Activated CD8-positive, alpha-beta memory T cell treated with anti-CD3 and anti-CD28 coated beads, Interleukin-2, amount 50 U/mL, for 1 hour (primary cell): Measurements from ENCODE around the gene AP4B1.
"Not testable (repeated sequence)": the region's sequence is repeated elsewhere in the genome, so short reads cannot be mapped to it uniquely, and the experiment has no call there.

Source experiments
- DNase-seq: peaks from one replicate; pipeline ENCODE4 v3.0.0-alpha.2; 2020; ENCODE audit errors: extremely low read depth

Gene AP4B1

DNA sequence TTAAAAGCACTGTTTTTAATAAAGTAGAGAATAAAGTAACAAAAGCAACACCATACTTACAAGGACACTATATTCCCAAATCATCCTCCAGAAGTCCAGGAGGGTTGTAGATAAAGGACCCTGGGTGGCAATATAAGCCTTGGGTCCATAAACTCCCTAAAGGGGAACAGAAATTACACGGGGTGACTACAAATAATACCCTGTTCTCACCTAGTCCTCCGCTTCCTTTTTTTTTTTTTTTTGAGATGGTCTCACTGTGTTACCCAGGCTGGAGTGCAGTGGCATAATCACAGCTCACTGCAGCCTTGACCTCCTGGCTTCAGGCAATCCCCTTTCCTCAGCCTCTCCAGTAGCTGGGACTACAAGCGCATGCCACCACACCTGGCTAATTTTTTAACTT lies 46.2 kb downstream of the AP4B1 start:
- no peak for DNase-seq

DNA sequence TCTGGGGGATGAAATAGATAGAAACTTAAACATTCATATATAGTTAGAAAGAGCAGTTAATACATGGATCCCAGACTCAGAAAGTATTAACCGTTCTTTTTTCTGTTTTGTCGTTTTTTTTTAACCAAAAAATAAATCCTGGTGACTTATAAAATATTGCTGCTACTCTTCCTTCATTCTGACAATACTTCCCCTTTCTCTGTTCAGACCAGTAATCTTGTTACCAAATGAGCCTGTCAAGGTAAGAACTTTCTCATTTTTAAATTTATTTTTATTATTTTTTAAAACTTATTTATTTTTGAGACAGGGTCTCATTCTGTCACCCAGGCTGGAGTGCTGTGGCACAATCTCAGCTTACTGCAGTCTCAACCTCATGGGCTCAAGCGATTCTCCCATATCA lies 46.8 kb downstream of the AP4B1 start:
- DNase-seq = no peak

DNA sequence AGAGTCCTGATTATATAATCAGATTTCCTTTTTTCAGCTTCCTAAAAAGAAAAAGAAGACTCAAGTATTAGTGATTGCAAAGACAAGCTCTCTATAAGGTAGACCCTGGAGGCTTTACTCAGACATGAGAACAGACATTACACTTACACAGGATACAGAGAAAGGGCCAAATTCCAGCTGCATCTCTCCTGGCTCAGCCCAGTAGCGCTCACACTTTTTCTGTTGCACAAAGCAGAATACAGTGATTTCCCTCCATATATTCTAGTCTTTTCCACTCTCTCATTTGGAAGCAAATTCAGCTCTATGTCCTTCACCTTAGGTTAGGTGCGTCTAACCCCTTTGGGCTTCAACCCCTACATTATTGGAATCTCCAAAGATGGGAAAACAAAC lies 48.2 kb downstream of the AP4B1 start:
- no peak for DNase-seq

DNA sequence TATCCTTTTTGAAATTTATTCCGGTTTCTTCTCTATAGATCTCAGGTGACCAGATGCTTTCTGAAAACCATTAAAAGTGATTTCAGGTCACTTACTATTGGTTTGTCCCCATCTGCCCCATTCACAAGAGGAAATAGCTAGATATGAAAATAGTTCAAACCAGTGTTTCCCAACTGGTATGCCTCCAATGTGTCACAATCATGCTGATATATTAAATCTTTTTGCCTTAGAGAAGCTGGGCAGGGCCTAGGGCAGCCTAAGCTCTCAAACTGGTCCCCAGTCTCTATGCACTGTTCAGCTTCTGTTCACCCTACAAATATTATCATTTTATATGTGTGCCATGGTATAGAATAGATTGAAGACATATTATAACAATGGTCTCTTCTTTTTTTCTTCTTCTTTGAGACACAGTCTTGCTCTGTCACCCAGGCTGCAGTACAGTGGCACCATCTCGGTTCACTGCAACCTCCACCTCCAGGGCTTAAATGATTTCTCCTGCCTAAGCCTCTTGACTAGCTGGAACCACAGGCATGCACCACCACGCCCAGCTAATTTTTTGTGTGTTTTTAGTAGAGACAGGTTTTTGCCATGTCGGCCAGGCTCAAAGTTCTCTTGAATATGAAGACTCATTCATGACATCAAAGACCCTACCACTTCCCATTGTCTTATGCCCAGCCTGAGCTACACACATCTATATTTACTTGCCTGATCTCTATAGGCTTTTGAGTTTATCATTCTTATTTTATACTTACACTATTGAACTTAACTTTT lies 48.8 kb downstream of the AP4B1 start:
- no peak for DNase-seq

DNA sequence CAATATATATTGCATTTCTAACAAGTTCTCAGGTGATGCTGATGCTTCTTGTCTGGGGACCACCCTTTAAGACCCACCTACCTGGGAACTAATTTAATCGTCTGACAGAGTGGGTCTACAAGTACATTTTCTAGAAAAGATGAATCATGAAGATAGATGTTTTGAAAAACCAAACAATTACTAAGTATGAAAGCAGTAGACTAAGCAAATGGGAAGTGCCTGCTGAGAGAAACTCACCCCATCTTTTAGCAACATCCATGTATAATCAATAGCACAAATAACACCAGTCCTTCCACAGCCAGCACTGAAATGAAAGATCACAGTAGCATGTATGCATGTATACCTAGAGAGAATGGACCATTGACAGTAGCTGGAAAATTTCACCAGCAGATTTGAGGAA lies 50.4 kb downstream of the AP4B1 start:
- no peak for DNase-seq

DNA sequence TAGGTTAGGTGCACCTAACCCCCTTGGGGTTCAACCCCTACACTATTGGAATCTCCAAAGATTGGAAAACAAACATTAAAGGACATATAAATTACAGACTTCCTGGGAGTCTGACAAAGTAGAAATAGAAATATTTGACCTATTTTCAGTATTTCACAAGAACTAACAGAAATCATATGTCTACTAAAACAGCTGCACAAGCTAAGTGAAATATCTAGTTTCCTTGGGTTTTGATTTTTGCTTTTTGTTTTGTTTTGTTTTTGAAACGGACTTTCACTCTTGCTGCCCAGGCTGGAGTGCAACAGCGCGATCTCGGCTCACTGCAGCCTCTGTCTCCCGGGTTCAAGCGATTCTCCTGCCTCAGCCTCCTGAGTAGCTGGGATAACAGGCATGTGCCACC lies 51.9 kb downstream of the AP4B1 start:
- not testable (repeated sequence) for DNase-seq

DNA sequence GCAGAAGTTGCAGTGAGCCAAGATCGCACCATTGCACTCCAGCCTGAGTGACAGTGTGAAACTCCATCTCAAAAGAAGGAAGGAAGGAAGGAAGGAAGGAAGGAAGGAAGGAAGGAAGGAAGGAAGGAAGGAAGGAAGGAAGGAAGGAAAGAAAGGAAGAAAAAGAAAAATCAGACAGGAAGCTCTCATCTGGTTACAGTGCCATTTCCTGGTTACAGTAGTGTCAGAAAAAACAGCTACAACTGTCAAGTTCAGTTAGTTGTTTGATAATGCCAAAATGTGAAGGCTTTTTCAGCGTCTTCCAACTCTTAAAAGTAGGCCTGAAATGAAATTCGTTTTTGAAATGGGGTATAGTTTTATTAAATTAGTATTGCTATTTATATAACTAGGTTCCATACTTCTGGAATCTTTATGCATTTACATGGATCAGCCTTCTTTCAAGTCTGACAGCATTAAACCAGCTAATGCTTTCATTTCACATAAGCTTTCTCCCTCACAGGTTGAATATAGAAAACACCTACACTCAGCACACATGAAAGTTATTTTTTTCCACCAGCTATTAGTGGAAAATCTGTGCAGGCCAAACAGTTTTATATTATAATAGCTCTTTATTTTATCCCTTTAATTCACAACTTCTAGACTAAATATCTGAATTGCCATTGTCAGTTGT lies 54.3 kb downstream of the AP4B1 start:
- no peak for DNase-seq

DNA sequence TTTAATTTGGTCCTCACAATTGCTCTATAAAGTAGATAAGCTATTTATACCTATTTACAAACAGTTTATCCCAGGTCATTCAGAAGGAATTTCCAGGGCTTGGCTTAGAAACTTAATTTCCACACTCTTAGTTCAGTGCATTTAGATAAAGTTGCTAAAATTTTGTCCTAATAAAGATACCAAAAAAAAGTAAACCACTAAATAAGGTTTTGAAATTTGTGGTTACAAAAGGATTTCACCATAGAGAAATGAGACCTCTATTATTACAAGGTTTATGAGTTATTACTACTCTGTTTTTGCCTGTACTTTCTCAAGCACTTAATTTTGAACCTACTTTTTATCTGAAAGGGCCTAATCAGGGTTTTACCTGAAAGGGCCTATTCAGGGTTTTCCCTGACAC lies 55.5 kb downstream of the AP4B1 start:
- no peak for DNase-seq

DNA sequence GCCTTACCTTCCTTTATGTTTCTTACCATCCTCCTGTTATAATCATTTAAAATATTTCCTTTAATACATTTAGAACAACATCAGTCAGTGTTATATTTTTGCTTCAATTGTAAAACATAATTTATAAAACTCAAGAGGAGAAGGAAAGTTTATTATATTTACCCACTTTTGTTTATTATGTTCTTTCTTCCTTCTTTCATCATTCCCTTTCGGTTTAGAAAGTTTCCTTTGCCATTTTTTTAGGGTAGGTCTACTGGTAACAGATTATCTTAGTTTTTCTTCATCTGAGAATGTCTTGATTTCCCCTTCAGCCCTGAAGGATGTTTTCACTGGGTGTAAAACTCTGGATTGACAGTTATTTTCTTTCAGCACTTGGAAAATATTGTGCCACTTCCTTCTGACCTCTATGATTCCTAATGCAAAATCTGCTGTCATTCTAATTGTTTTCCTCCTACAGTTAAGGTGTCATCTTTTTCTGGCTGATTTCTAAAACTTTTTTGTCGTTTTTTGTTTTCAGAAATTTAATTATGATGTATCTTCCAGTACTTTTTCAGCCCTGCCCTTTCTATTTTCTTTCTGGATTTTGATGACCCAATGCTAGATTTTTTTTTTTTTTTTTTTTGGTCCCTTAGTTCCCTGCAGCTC lies 58.1 kb downstream of the AP4B1 start:
- DNase-seq = no peak
